C1 segment of cervical spinal cord (tissue), 14 donors: ENCODE measurements around the gene OR2A42.
"Not testable (repeated sequence)": the region's sequence is repeated elsewhere in the genome, so short reads cannot be mapped to it uniquely, and the experiment has no call there.

Source experiments
- DNase-seq, 14 donors: peaks; one replicate each; lab custom pipeline; 2025; lab: John Stamatoyannopoulos, UW

The OR2A42 gene

GRCh38 chr7:144239365-144239764 is at the start of gene OR2A42:
Gene OR2A42 (minus strand): TSS chr7:144239605. CDS start chr7:144232843, 6,762 bp downstream.
- not testable (repeated sequence) for DNase-seq

GRCh38 chr7:144287171-144287784 is 47.9 kb upstream of the OR2A42 start:
- not testable (repeated sequence) for DNase-seq

- not testable (repeated sequence) for DNase-seq
These were observed 44.3 kb upstream of the OR2A42 start for GRCh38 chr7:144283716-144284115.

GRCh38 chr7:144282490-144282889 is 43.1 kb upstream of the OR2A42 start:
- DNase-seq = not testable (repeated sequence)

- not testable (repeated sequence) for DNase-seq
These were observed 42.6 kb upstream of the OR2A42 start for GRCh38 chr7:144281981-144282380.

GRCh38 chr7:144280010-144280409 is 40.6 kb upstream of the OR2A42 start:
- DNase-seq = not testable (repeated sequence)

- not testable (repeated sequence) for DNase-seq
These were observed 35.9 kb upstream of the OR2A42 start for GRCh38 chr7:144275281-144275680.

- DNase-seq = not testable (repeated sequence)
These were observed 29.8 kb upstream of the OR2A42 start, which contains the start of gene CTAGE8 for GRCh38 chr7:144269188-144269587. Gene CTAGE8 (minus strand): TSS chr7:144269288. CDS start chr7:144269250, 38 bp downstream.

- DNase-seq = not testable (repeated sequence)
These were observed 25.3 kb upstream of the OR2A42 start, which contains the start of gene OR2A7 for GRCh38 chr7:144264692-144265091. Gene OR2A7 (minus strand): TSS chr7:144264792. CDS start chr7:144259628, 5,164 bp downstream.

GRCh38 chr7:144262128-144262527 is 22.7 kb upstream of the OR2A42 start:
- not testable (repeated sequence) for DNase-seq

- DNase-seq = not testable (repeated sequence)
These were observed 19.7 kb upstream of the OR2A42 start for GRCh38 chr7:144259067-144259466.

- no peak for DNase-seq
These were observed 16.7 kb upstream of the OR2A42 start for GRCh38 chr7:144256112-144256511.

GRCh38 chr7:144255471-144255897 is 16.1 kb upstream of the OR2A42 start:
- no peak for DNase-seq

- not testable (repeated sequence) for DNase-seq
These were observed 12.9 kb upstream of the OR2A42 start for GRCh38 chr7:144252307-144252706.

- DNase-seq = not testable (repeated sequence)
These were observed 8.4 kb upstream of the OR2A42 start for GRCh38 chr7:144247674-144248330.

- DNase-seq = not testable (repeated sequence)
These were observed 7.6 kb upstream of the OR2A42 start for GRCh38 chr7:144246967-144247366.

GRCh38 chr7:144245372-144245771 is 6.0 kb upstream of the OR2A42 start:
- not testable (repeated sequence) for DNase-seq

GRCh38 chr7:144238530-144239082 is 799 bp downstream of the OR2A42 start:
- not testable (repeated sequence) for DNase-seq

GRCh38 chr7:144233039-144233438 is 6.4 kb downstream of the OR2A42 start:
- DNase-seq = not testable (repeated sequence)

GRCh38 chr7:144231027-144231426 is 8.4 kb downstream of the OR2A42 start:
- DNase-seq = not testable (repeated sequence)

GRCh38 chr7:144228810-144229209 is 10.6 kb downstream of the OR2A42 start:
- DNase-seq = not testable (repeated sequence)

- not testable (repeated sequence) for DNase-seq
These were observed 12.5 kb downstream of the OR2A42 start for GRCh38 chr7:144226866-144227265.
